Prostate gland (tissue), 2 donors: ENCODE data around the gene IBSP. TPM values are rescaled to one million over a fixed set of nuclear protein-coding genes. Genes with fewer than 3 reads are reported as not detected.

Experiments
- DNase-seq: peaks from one replicate; pipeline ENCODE4 v3.0.0-alpha.2; 2019; ENCODE audit warnings: low spot score
- H3K27ac ChIP-seq, 2 donors: fragments of 200-600 bp; sonication (generic); 2 replicates each; pipeline ENCODE4 v1.5.1; 2017 to 2019
- H3K27me3 ChIP-seq: fragments of 200-600 bp; sonication (generic); replicated peaks from 2 replicates; pipeline ENCODE4 v1.5.1; 2019; ENCODE audit not compliant: insufficient read depth
- H3K36me3 ChIP-seq, 2 donors: fragments of 200-600 bp; sonication (generic); 1 replicate in 1 of 2; 2 replicates in 1 of 2; pipeline versions ENCODE4 v1.5.1 to v1.8.1; 2017 to 2019
- H3K4me1 ChIP-seq: fragments of 200-600 bp; sonication (generic); replicated peaks from 2 replicates; pipeline ENCODE4 v1.5.1; 2019
- H3K4me3 ChIP-seq, 2 donors: fragments of 200-600 bp; sonication (generic); 2 replicates each; pipeline ENCODE4 v1.5.1; 2017 to 2019
- H3K9me3 ChIP-seq: fragments of 200-600 bp; sonication (generic); 2 replicates; pipeline ENCODE4 v1.5.1; 2017
- CTCF ChIP-seq, 4 experiments: fragments of 200-600 bp in 2 of 4; fragments of 450-650 bp in 2 of 4; sonication (generic) in 2 of 4; IDR thresholded peaks; 1 replicate in 3 of 4; 2 replicates in 1 of 4; pipeline ENCODE4 v1.5.1; 2016 to 2019; ENCODE audit warnings: antibody characterized with exemption in 4 of 4, mild to moderate bottlenecking in 2 of 4, moderate library complexity in 2 of 4
- POLR2A ChIP-seq: fragments of 450-650 bp; IDR thresholded peaks from one replicate; pipeline ENCODE4 v1.6.1; 2016; ENCODE audit warnings: antibody characterized with exemption, mild to moderate bottlenecking
- POLR2AphosphoS5 ChIP-seq: sonication (generic); formaldehyde crosslinking; IDR thresholded peaks from one replicate; pipeline ENCODE4 v1.6.1; 2017; ENCODE audit warnings: antibody characterized with exemption
- WGBS: methylation state at CpG from one replicate; pipeline ENCODE4 v1.1.5; 2018; 5-methylcytosine and 5-hydroxymethylcytosine counted together
- intact Hi-C: fragments of 100-400 bp; cut with DNase I; formaldehyde crosslinking; loops from one replicate; pipeline ENCODE4 v1.14.2; 2022
- total RNA-seq, 2 donors: library from RNA; depleted of rRNA; stranded (reverse); fragments of >200 nt; gene quantifications; one replicate each; pipeline ENCODE4 v1.1.0, GENCODE V29; 2016

Gene IBSP
- total RNA-seq, 2 donors from 2014 or later = not detected

GRCh38 chr4:87834401-87834800, 35.0 kb downstream of the IBSP start:
- no peaks in the 10 kb centered on the region for H3K27me3 ChIP-seq
- H3K9me3 ChIP-seq = no peaks in the 10 kb centered on the region
- no peaks in the 10 kb centered on the region for H3K4me1 ChIP-seq
- no peak overlapping the region for H3K4me3 ChIP-seq
- H3K27ac ChIP-seq = no peak overlapping the region
- 91% methylated on average over 2 of the region's 2 CpGs for WGBS
- intact Hi-C loops = loop anchor here (10.0 kb wide), 1 partner anchor 370 kb away; no protein-coding TSS in a partner anchor
- TF ChIP-seq CTCF (IDR thresholded peaks at IDR 0.05) (no peak), POLR2AphosphoS5 (no peak), POLR2A (no peak)
- DNase-seq = no peak
- H3K36me3 ChIP-seq = no peaks in the 10 kb centered on the region

- Histone ChIP-seq H3K4me3 (no peak overlapping the region), H3K36me3 (no peaks in the 10 kb centered on the region), H3K4me1 (no peaks in the 10 kb centered on the region), H3K27ac (no peak overlapping the region), H3K9me3 (no peaks in the 10 kb centered on the region), H3K27me3 (no peaks in the 10 kb centered on the region)
- intact Hi-C loops = loop anchor here (10.0 kb wide), 1 partner anchor 370 kb away; no protein-coding TSS in a partner anchor
- WGBS = 96% methylated on average over 2 of the region's 2 CpGs
- TF ChIP-seq CTCF (IDR thresholded peaks at IDR 0.05) = no peak
- TF ChIP-seq POLR2A = no peak
- no peak for TF ChIP-seq POLR2AphosphoS5
- DNase-seq = no peak
Observed at GRCh38 chr4:87835197-87835596, 35.8 kb downstream of the IBSP start.

GRCh38 chr4:87835743-87836142, 36.4 kb downstream of the IBSP start:
- no peak for TF ChIP-seq POLR2AphosphoS5
- no peak for TF ChIP-seq POLR2A
- no peak for TF ChIP-seq CTCF (IDR thresholded peaks at IDR 0.05)
- intact Hi-C loops = loop anchor here (10.0 kb wide), 1 partner anchor 371 kb away; no protein-coding TSS in a partner anchor
- 70% methylated on average over 2 of the region's 2 CpGs for WGBS
- no peaks in the 10 kb centered on the region for H3K9me3 ChIP-seq
- no peaks in the 10 kb centered on the region for H3K36me3 ChIP-seq
- no peak overlapping the region for H3K4me3 ChIP-seq
- no peak overlapping the region for H3K27ac ChIP-seq
- no peaks in the 10 kb centered on the region for H3K27me3 ChIP-seq
- no peaks in the 10 kb centered on the region for H3K4me1 ChIP-seq
- DNase-seq = no peak

- intact Hi-C loops = loop anchor here (2.0 to 10.0 kb wide), 3 partner anchors 293 to 461 kb away; no protein-coding TSS in a partner anchor
- WGBS = 88% methylated on average over 6 of the region's 6 CpGs
- H3K4me1 ChIP-seq = no peaks in the 10 kb centered on the region
- H3K9me3 ChIP-seq = no peaks in the 10 kb centered on the region
- H3K36me3 ChIP-seq = no peaks in the 10 kb centered on the region
- no peaks in the 10 kb centered on the region for H3K27me3 ChIP-seq
- H3K27ac ChIP-seq = no peak overlapping the region
- TF ChIP-seq POLR2AphosphoS5 = no peak
- H3K4me3 ChIP-seq = no peak overlapping the region
- DNase-seq = no peak
Observed at GRCh38 chr4:87838205-87838604, 38.9 kb downstream of the IBSP start.

GRCh38 chr4:87838890-87839591, 39.7 kb downstream of the IBSP start:
- no peak for TF ChIP-seq POLR2A
- TF ChIP-seq CTCF (IDR thresholded peaks at IDR 0.05) = peak; percentile 51 to 66 (median 58)
- TF ChIP-seq POLR2AphosphoS5 = no peak
- 28% methylated on average over 7 of the region's 7 CpGs for WGBS
- no peaks in the 10 kb centered on the region for H3K4me1 ChIP-seq
- no peaks in the 10 kb centered on the region for H3K9me3 ChIP-seq
- H3K4me3 ChIP-seq = no peak overlapping the region
- H3K27me3 ChIP-seq = no peaks in the 10 kb centered on the region
- intact Hi-C loops = loop anchor here (2.0 to 10.0 kb wide), 3 partner anchors 294 to 462 kb away; no protein-coding TSS in a partner anchor
- H3K36me3 ChIP-seq = no peaks in the 10 kb centered on the region
- no peak overlapping the region for H3K27ac ChIP-seq
- no peak for DNase-seq
